ENCODE data around the gene PHF20. TPM values are rescaled to one million over a fixed set of nuclear protein-coding genes. Genes with fewer than 3 reads are reported as not detected.

The PHF20 gene
- total and polyA plus RNA-seq, 4 donors, result 17.5 to 51.5 (median 32.6) TPM

- DNase-seq, result no peak
- ATAC-seq (ENCODE audit: insufficient read depth, low FRiP score), result no peak
- no peaks in the 10 kb centered on the region for H3K9me3 ChIP-seq (ENCODE audit: control insufficient read depth in 4 of 4, insufficient read depth in 3 of 4, low read length in 3 of 4)
- H3K36me3 ChIP-seq (ENCODE audit: control insufficient read depth in 4 of 4, insufficient read depth in 4 of 4, low read length in 4 of 4), result peaks cover 8 to 29% (median 18%) of the 10 kb centered on the region in 4 donors
- 83 to 92% methylated on average over 1 of the region's 1 CpG for WGBS, 2 donors
- peaks cover 0 to 8% (median 0%) of the 10 kb centered on the region in 5 donors for H3K4me1 ChIP-seq (ENCODE audit: control insufficient read depth in 5 of 5, insufficient read depth in 5 of 5, low read length in 5 of 5)
- no peak for TF ChIP-seq CTCF (IDR thresholded peaks at IDR 0.05; ENCODE audit: control extremely low read depth, extremely low read depth)
- H3K27me3 ChIP-seq (ENCODE audit: control insufficient read depth in 3 of 3, insufficient read depth in 3 of 3, low read length in 2 of 3), result no peaks in the 10 kb centered on the region
- H3K4me3 ChIP-seq, result no peak overlapping the region
- no peak overlapping the region for H3K9ac ChIP-seq (ENCODE audit: insufficient read depth in 1 of 2, low read length in 2 of 2)
- no peak overlapping the region for H3K27ac ChIP-seq (ENCODE audit: low read depth in 1 of 2, low read length in 1 of 2)
These were observed 137.4 kb downstream of the PHF20 start for GRCh38 chr20:35909176-35909575.

GRCh38 chr20:35909796-35910195 is 138.0 kb downstream of the PHF20 start:
- ATAC-seq (ENCODE audit: insufficient read depth, low FRiP score), result no peak
- WGBS, 2 donors, result 98 to 100% methylated on average over 1 of the region's 1 CpG

GRCh38 chr20:35910254-35910653 is 138.4 kb downstream of the PHF20 start:
- Histone ChIP-seq H3K9ac (ENCODE audit: insufficient read depth in 1 of 2, low read length in 2 of 2) (no peak overlapping the region), H3K4me1 (ENCODE audit: control insufficient read depth in 5 of 5, insufficient read depth in 5 of 5, low read length in 5 of 5) (peaks cover 0 to 8% (median 0%) of the 10 kb centered on the region in 5 donors), H3K27ac (ENCODE audit: low read depth in 1 of 2, low read length in 1 of 2) (no peak overlapping the region), H3K9me3 (ENCODE audit: control insufficient read depth in 4 of 4, insufficient read depth in 3 of 4, low read length in 3 of 4) (no peaks in the 10 kb centered on the region), H3K36me3 (ENCODE audit: control insufficient read depth in 4 of 4, insufficient read depth in 4 of 4, low read length in 4 of 4) (peaks cover 10 to 29% (median 21%) of the 10 kb centered on the region in 4 donors), H3K27me3 (ENCODE audit: control insufficient read depth in 3 of 3, insufficient read depth in 3 of 3, low read length in 2 of 3) (no peaks in the 10 kb centered on the region), H3K4me3 (no peak overlapping the region)
- ATAC-seq (ENCODE audit: insufficient read depth, low FRiP score), result no peak
- no peak for DNase-seq
- TF ChIP-seq CTCF (IDR thresholded peaks at IDR 0.05; ENCODE audit: control extremely low read depth, extremely low read depth), result no peak
- WGBS, 2 donors, result 97% methylated on average over 3 of the region's 3 CpGs

More at GRCh38 chr20:35909796-35910195, 138.0 kb downstream of the PHF20 start:
- no peak for DNase-seq
- Histone ChIP-seq H3K36me3 (ENCODE audit: control insufficient read depth in 4 of 4, insufficient read depth in 4 of 4, low read length in 4 of 4) (peaks cover 10 to 31% (median 21%) of the 10 kb centered on the region in 4 donors), H3K4me3 (no peak overlapping the region), H3K27me3 (ENCODE audit: control insufficient read depth in 3 of 3, insufficient read depth in 3 of 3, low read length in 2 of 3) (no peaks in the 10 kb centered on the region), H3K4me1 (ENCODE audit: control insufficient read depth in 5 of 5, insufficient read depth in 5 of 5, low read length in 5 of 5) (peaks cover 0 to 8% (median 0%) of the 10 kb centered on the region in 5 donors), H3K9me3 (ENCODE audit: control insufficient read depth in 4 of 4, insufficient read depth in 3 of 4, low read length in 3 of 4) (no peaks in the 10 kb centered on the region), H3K9ac (ENCODE audit: insufficient read depth in 1 of 2, low read length in 2 of 2) (no peak overlapping the region), H3K27ac (ENCODE audit: low read depth in 1 of 2, low read length in 1 of 2) (no peak overlapping the region)
- no peak for TF ChIP-seq CTCF (IDR thresholded peaks at IDR 0.05; ENCODE audit: control extremely low read depth, extremely low read depth)

- WGBS, 2 donors, result 89 to 91% methylated on average over 4 of the region's 4 CpGs
- peaks cover 13 to 38% (median 26%) of the 10 kb centered on the region in 4 donors for H3K36me3 ChIP-seq (ENCODE audit: control insufficient read depth in 4 of 4, insufficient read depth in 4 of 4, low read length in 4 of 4)
- TF ChIP-seq CTCF (IDR thresholded peaks at IDR 0.05; ENCODE audit: control extremely low read depth, extremely low read depth), result no peak
These were observed 141.1 kb downstream of the PHF20 start for GRCh38 chr20:35912881-35913280.

More at GRCh38 chr20:35912881-35913280, 141.1 kb downstream of the PHF20 start:
- Histone ChIP-seq H3K4me3 (no peak overlapping the region), H3K27ac (ENCODE audit: low read depth in 1 of 2, low read length in 1 of 2) (no peak overlapping the region), H3K9ac (ENCODE audit: insufficient read depth in 1 of 2, low read length in 2 of 2) (no peak overlapping the region), H3K27me3 (ENCODE audit: control insufficient read depth in 3 of 3, insufficient read depth in 3 of 3, low read length in 2 of 3) (no peaks in the 10 kb centered on the region), H3K9me3 (ENCODE audit: control insufficient read depth in 4 of 4, insufficient read depth in 3 of 4, low read length in 3 of 4) (no peaks in the 10 kb centered on the region), H3K4me1 (ENCODE audit: control insufficient read depth in 5 of 5, insufficient read depth in 5 of 5, low read length in 5 of 5) (peaks cover 0 to 4% (median 0%) of the 10 kb centered on the region in 5 donors)
- peak in 1 of 3 donors; percentile 11 for DNase-seq
- ATAC-seq (ENCODE audit: insufficient read depth, low FRiP score), result no peak
